Chondrocyte (in vitro differentiated cells): ENCODE results near the gene TTLL5. TPM values are rescaled to one million over a fixed set of nuclear protein-coding genes. Genes with fewer than 3 reads are reported as not detected.

Source experiments
- DNase-seq: peaks from one replicate; pipeline ENCODE4 v3.0.0; 2021; ENCODE audit warnings: mixed read lengths, low spot score
- H3K27ac Mint-ChIP-seq: one replicate; pipeline ENCODE4 v1.8.0; 2021; ENCODE audit warnings: mild to moderate bottlenecking, moderate library complexity, mixed read lengths; ENCODE audit not compliant: unreplicated experiment
- H3K27me3 Mint-ChIP-seq: 2 replicates; pipeline ENCODE4 v1.8.0; 2021; ENCODE audit warnings: low read depth, mixed read lengths
- H3K36me3 Mint-ChIP-seq: 2 replicates; pipeline ENCODE4 v1.8.0; 2021; ENCODE audit warnings: low read depth, mixed read lengths
- H3K4me1 Mint-ChIP-seq: 2 replicates; pipeline ENCODE4 v1.8.0; 2021; ENCODE audit warnings: low read depth, mild to moderate bottlenecking, mixed read lengths
- H3K4me3 Mint-ChIP-seq: one replicate; pipeline ENCODE4 v1.8.0; 2021; ENCODE audit warnings: mild to moderate bottlenecking, moderate library complexity, mixed read lengths; ENCODE audit not compliant: unreplicated experiment
- H3K9me3 Mint-ChIP-seq: 2 replicates; pipeline ENCODE4 v1.8.0; 2021; ENCODE audit warnings: low read depth, mixed read lengths
- CTCF ChIP-seq: fragments of 200-600 bp; sonication (generic); IDR thresholded peaks from 2 replicates; pipeline ENCODE4 v1.5.0; 2021; ENCODE audit warnings: antibody characterized with exemption, mild to moderate bottlenecking, moderate library complexity
- long read RNA-seq: library from polyadenylated mRNA; stranded (forward); transcript quantifications from one replicate; pipeline ENCODE4 v2.0.0, GENCODE V29; 2021
- total RNA-seq: library from RNA; stranded (reverse); gene quantifications from 3 replicates; pipeline ENCODE4 v1.2.1, GENCODE V29; 2021

Gene TTLL5
- total RNA-seq, result 22.1 to 39.2 TPM (median 28.4 TPM) in 3 replicates
- long read RNA-seq, partial matches to known transcripts, result 0 of 8 reads
- long read RNA-seq, other reads (novel, unspliced or antisense), result 8 of 8 reads

GRCh38 chr14:75660630-75661498 is at the start of gene TTLL5, which contains the start of gene ERG28:
TSS of gene TTLL5 (plus strand) at chr14:75661246. CDS start at chr14:75663150, 1,904 bp downstream.
TSS of gene ERG28 (minus strand) at chr14:75660876. CDS start at chr14:75657502, 3,374 bp downstream.
- H3K36me3 Mint-ChIP-seq, result peaks cover 3% of the 10 kb centered on the region
- H3K4me3 Mint-ChIP-seq, result peak within 1 kb of the TSS; percentile 100
- peaks cover 27% of the 10 kb centered on the region for H3K4me1 Mint-ChIP-seq
- peak within 1 kb of the TSS; percentile 87 for H3K27ac Mint-ChIP-seq
- DNase-seq, result peak; percentile 99
- no peak for TF ChIP-seq CTCF
- no peaks in the 10 kb centered on the region for H3K9me3 Mint-ChIP-seq
- H3K27me3 Mint-ChIP-seq, result no peaks in the 10 kb centered on the region

- no peak for DNase-seq
- Mint-ChIP-seq H3K36me3 (peaks cover 7% of the 10 kb centered on the region), H3K4me3 (no peak overlapping the region), H3K9me3 (peaks cover 13% of the 10 kb centered on the region), H3K4me1 (peaks cover 14% of the 10 kb centered on the region), H3K27me3 (peaks cover 7% of the 10 kb centered on the region), H3K27ac (no peak overlapping the region)
- TF ChIP-seq CTCF, result no peak
Observed at GRCh38 chr14:75612157-75612556, 48.9 kb upstream of the TTLL5 start.

DNA sequence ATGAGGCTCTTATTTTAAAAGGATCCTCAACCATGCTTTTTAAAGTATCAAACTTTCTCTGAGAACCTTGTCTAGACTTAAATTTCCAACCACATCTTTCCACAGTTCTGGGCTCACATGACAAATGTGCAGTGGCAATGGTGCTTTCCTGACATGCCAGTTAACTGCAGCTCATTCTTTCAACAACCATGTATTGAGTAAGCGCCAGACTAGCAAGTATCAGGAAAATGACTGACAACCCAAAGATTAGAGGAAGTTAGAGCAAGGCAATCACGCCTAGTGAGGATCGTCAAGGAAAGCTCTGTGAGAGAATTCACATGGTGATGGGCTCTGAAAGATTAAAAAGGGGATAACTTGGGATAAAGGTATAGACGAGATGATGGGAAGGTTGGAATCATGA is 46.9 kb upstream of the TTLL5 start:
- peaks cover 5% of the 10 kb centered on the region for H3K9me3 Mint-ChIP-seq
- H3K4me1 Mint-ChIP-seq, result peaks cover 14% of the 10 kb centered on the region
- TF ChIP-seq CTCF, result no peak
- no peak overlapping the region for H3K4me3 Mint-ChIP-seq
- peaks cover 7% of the 10 kb centered on the region for H3K27me3 Mint-ChIP-seq
- no peak overlapping the region for H3K27ac Mint-ChIP-seq
- peaks cover 7% of the 10 kb centered on the region for H3K36me3 Mint-ChIP-seq
- no peak for DNase-seq

- DNase-seq, result no peak
- no peak for TF ChIP-seq CTCF
- H3K4me1 Mint-ChIP-seq, result peaks cover 7% of the 10 kb centered on the region
- peaks cover 7% of the 10 kb centered on the region for H3K27me3 Mint-ChIP-seq
- H3K36me3 Mint-ChIP-seq, result peaks cover 7% of the 10 kb centered on the region
- peaks cover 5% of the 10 kb centered on the region for H3K9me3 Mint-ChIP-seq
- no peak overlapping the region for H3K4me3 Mint-ChIP-seq
- H3K27ac Mint-ChIP-seq, result no peak overlapping the region
Observed at GRCh38 chr14:75615200-75615599, 45.8 kb upstream of the TTLL5 start.

GRCh38 chr14:75619548-75619947 is 41.5 kb upstream of the TTLL5 start:
- DNase-seq, result no peak
- H3K27me3 Mint-ChIP-seq, result peaks cover 3% of the 10 kb centered on the region
- H3K27ac Mint-ChIP-seq, result no peak overlapping the region
- peaks cover 2% of the 10 kb centered on the region for H3K36me3 Mint-ChIP-seq
- H3K9me3 Mint-ChIP-seq, result peaks cover under 1% of the 10 kb centered on the region
- no peak for TF ChIP-seq CTCF
- H3K4me1 Mint-ChIP-seq, result no peaks in the 10 kb centered on the region
- H3K4me3 Mint-ChIP-seq, result no peak overlapping the region
